GM18507 (cell line): Measurements from ENCODE around the gene ZNF697.
A peak's percentile ranks its signal among the peaks of the same experiment; 100 is the strongest.

Experiments used
- DNase-seq: peaks from one replicate; pipeline ENCODE4 v3.0.0; 2011; ENCODE audit warnings: low read depth; ENCODE audit not compliant: insufficient read length; ENCODE audit errors: extremely low spot score
- FAIRE-seq: peaks from 2 replicates; lab custom pipeline; 2011; peaks lifted over from hg19 to GRCh38; lab: Jason Lieb, UNC

The ZNF697 gene

GRCh38 chr1:119667173-119667572, 19.1 kb upstream of the ZNF697 start:
- FAIRE-seq (no peak), DNase-seq (no peak)

- FAIRE-seq (no peak), DNase-seq (no peak)
Measured at GRCh38 chr1:119664067-119664466, 16.0 kb upstream of the ZNF697 start.

- peak; percentile 93 for FAIRE-seq
Measured at GRCh38 chr1:119662034-119662437, 14.0 kb upstream of the ZNF697 start.

GRCh38 chr1:119660253-119661083, 12.4 kb upstream of the ZNF697 start:
- FAIRE-seq: peak; percentile 91
- DNase-seq: no peak

More at GRCh38 chr1:119662034-119662437, 14.0 kb upstream of the ZNF697 start:
- no peak for DNase-seq

GRCh38 chr1:119659628-119660027, 11.6 kb upstream of the ZNF697 start:
- DNase-seq (no peak), FAIRE-seq (no peak)

- FAIRE-seq (peak; percentile 77), DNase-seq (no peak)
Measured at GRCh38 chr1:119656410-119656955, 8.4 kb upstream of the ZNF697 start.

- DNase-seq (no peak), FAIRE-seq (no peak)
Measured at GRCh38 chr1:119655154-119655553, 7.1 kb upstream of the ZNF697 start.

- DNase-seq: no peak
- FAIRE-seq: no peak
Measured at GRCh38 chr1:119653839-119654170, 5.7 kb upstream of the ZNF697 start.

GRCh38 chr1:119653135-119653838, 5.2 kb upstream of the ZNF697 start:
- DNase-seq: no peak
- FAIRE-seq: no peak

- DNase-seq (no peak), FAIRE-seq (no peak)
Measured at GRCh38 chr1:119652587-119652986, 4.5 kb upstream of the ZNF697 start.

- FAIRE-seq (no peak), DNase-seq (no peak)
Measured at GRCh38 chr1:119651641-119652040, 3.6 kb upstream of the ZNF697 start.

GRCh38 chr1:119651133-119651532, 3.1 kb upstream of the ZNF697 start:
- FAIRE-seq (no peak), DNase-seq (no peak)

- FAIRE-seq: no peak
- DNase-seq: no peak
Measured at GRCh38 chr1:119648620-119649004, 546 bp upstream of the ZNF697 start.

- DNase-seq: no peak
- no peak for FAIRE-seq
Measured at GRCh38 chr1:119647228-119647733, 785 bp downstream of the ZNF697 start.

- DNase-seq: no peak
- no peak for FAIRE-seq
Measured at GRCh38 chr1:119646521-119647227, 1.4 kb downstream of the ZNF697 start.

GRCh38 chr1:119639109-119639508, 9.0 kb downstream of the ZNF697 start:
- DNase-seq (no peak), FAIRE-seq (no peak)

- no peak for FAIRE-seq
Measured at GRCh38 chr1:119637710-119638109, 10.4 kb downstream of the ZNF697 start.

GRCh38 chr1:119636491-119637089, 11.5 kb downstream of the ZNF697 start:
- DNase-seq: no peak
- no peak for FAIRE-seq

More at GRCh38 chr1:119637710-119638109, 10.4 kb downstream of the ZNF697 start:
- no peak for DNase-seq

- DNase-seq (no peak), FAIRE-seq (peak; percentile 84)
Measured at GRCh38 chr1:119635811-119636390, 12.2 kb downstream of the ZNF697 start.
